Adrenal gland (tissue), 5 donors: ENCODE results near the gene PNPLA2.

Experiments used
- POLR2A ChIP-seq, 2 donors: fragments of 450-650 bp; IDR thresholded peaks; one replicate each; pipeline ENCODE4 v1.6.1; 2017; ENCODE audit warnings: antibody characterized with exemption in 2 of 2, mild to moderate bottlenecking in 2 of 2, moderate library complexity in 1 of 2
- TF ChIP-seq, protein P1 (sequence below), 6 experiments: fragments of 450-650 bp in 4 of 6; fragments of 200-600 bp in 2 of 6; sonication (generic) in 1 of 6; IDR thresholded peaks; 1 replicate in 5 of 6; 2 replicates in 1 of 6; pipeline versions ENCODE4 v1.5.1 to v1.8.0; 2016 to 2021; ENCODE audit warnings: antibody characterized with exemption in 6 of 6, mild to moderate bottlenecking in 2 of 6, moderate library complexity in 1 of 6
- donor health status: DM: no; HTN: no; CAD: no.

DNA sequence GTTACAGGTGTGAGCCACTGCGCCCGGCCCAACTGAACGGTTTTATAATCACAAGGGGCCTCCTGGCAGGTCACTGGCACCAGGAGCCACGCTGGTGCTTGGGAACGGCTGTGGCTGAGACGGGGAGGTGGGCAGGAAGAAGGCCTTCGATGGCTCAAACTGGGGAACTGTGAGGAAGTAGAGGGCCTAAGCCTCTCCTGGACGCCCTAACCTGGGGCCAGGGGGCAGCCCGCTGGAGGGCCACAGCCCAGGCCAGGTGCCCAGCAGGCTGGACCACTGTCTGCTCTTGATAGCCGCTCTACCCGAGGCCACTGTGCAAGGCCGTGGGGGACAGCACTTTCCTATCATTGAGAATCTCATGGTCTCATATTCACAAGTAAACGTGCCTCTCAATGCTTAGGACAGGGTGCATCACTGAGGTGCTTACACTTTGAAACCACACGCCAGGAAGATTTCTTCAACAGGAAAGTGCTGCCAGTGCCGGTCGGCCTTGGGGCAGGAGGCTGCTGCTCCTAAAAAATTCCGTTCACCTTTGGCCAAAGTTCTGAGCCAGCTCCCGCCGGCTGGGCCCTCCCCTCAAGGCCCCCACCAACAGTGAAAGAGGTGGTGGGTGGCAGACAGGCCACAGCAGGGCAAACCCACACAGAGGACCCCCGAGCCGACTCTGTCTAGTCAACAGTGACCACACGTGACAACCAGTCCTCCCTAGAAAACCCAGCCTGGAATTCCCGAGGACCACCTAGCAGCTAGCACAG lies 48.6 kb upstream of the PNPLA2 start:
- TF ChIP-seq, protein P1, sequence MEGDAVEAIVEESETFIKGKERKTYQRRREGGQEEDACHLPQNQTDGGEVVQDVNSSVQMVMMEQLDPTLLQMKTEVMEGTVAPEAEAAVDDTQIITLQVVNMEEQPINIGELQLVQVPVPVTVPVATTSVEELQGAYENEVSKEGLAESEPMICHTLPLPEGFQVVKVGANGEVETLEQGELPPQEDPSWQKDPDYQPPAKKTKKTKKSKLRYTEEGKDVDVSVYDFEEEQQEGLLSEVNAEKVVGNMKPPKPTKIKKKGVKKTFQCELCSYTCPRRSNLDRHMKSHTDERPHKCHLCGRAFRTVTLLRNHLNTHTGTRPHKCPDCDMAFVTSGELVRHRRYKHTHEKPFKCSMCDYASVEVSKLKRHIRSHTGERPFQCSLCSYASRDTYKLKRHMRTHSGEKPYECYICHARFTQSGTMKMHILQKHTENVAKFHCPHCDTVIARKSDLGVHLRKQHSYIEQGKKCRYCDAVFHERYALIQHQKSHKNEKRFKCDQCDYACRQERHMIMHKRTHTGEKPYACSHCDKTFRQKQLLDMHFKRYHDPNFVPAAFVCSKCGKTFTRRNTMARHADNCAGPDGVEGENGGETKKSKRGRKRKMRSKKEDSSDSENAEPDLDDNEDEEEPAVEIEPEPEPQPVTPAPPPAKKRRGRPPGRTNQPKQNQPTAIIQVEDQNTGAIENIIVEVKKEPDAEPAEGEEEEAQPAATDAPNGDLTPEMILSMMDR (IDR thresholded peaks at IDR 0.05), result no peak
- no peak for TF ChIP-seq POLR2A (IDR thresholded peaks at IDR 0.05)
